NCI-H2227 treated with DMSO at 0.1 percent for 48 hours (cell line): ENCODE measurements around the gene GALNT17.

Experiments used
- DNase-seq: peaks from one replicate; lab custom pipeline; 2025; lab: John Stamatoyannopoulos, UW

GALNT17 gene

GRCh38 chr7:71459132-71459531 lies 327.2 kb downstream of the GALNT17 start:
- DNase-seq: no peak

- no peak for DNase-seq
Observed at GRCh38 chr7:71461572-71461971, 329.6 kb downstream of the GALNT17 start.

- DNase-seq: no peak
Observed at GRCh38 chr7:71465741-71466189, 333.8 kb downstream of the GALNT17 start.

- DNase-seq: no peak
Observed at GRCh38 chr7:71466448-71467145, 334.7 kb downstream of the GALNT17 start.

GRCh38 chr7:71470326-71470725 lies 338.4 kb downstream of the GALNT17 start:
- no peak for DNase-seq

GRCh38 chr7:71470830-71471229 lies 338.9 kb downstream of the GALNT17 start:
- DNase-seq: no peak

- no peak for DNase-seq
Observed at GRCh38 chr7:71472962-71473361, 341.0 kb downstream of the GALNT17 start.

- DNase-seq: no peak
Observed at GRCh38 chr7:71473366-71473967, 341.5 kb downstream of the GALNT17 start.

GRCh38 chr7:71477441-71477840 lies 345.5 kb downstream of the GALNT17 start:
- no peak for DNase-seq

GRCh38 chr7:71479231-71479630 lies 347.3 kb downstream of the GALNT17 start:
- no peak for DNase-seq

GRCh38 chr7:71480791-71481190 lies 348.8 kb downstream of the GALNT17 start:
- no peak for DNase-seq

GRCh38 chr7:71482284-71482683 lies 350.3 kb downstream of the GALNT17 start:
- no peak for DNase-seq

- no peak for DNase-seq
Observed at GRCh38 chr7:71484380-71484779, 352.4 kb downstream of the GALNT17 start.

GRCh38 chr7:71485586-71485985 lies 353.6 kb downstream of the GALNT17 start:
- DNase-seq: no peak

- DNase-seq: no peak
Observed at GRCh38 chr7:71486414-71486813, 354.5 kb downstream of the GALNT17 start.

- DNase-seq: no peak
Observed at GRCh38 chr7:71486856-71487628, 355.1 kb downstream of the GALNT17 start.

GRCh38 chr7:71488308-71488707 lies 356.4 kb downstream of the GALNT17 start:
- no peak for DNase-seq

- no peak for DNase-seq
Observed at GRCh38 chr7:71491336-71491735, 359.4 kb downstream of the GALNT17 start.

GRCh38 chr7:71495828-71496227 lies 363.9 kb downstream of the GALNT17 start:
- no peak for DNase-seq

- no peak for DNase-seq
Observed at GRCh38 chr7:71497256-71497946, 365.5 kb downstream of the GALNT17 start.

- no peak for DNase-seq
Observed at GRCh38 chr7:71498381-71498780, 366.4 kb downstream of the GALNT17 start.

- DNase-seq: no peak
Observed at GRCh38 chr7:71504697-71505441, 372.9 kb downstream of the GALNT17 start.
